GM21528 (cell line): ENCODE results near the gene TMC5.
"Not testable (repeated sequence)": the region's sequence is repeated elsewhere in the genome, so short reads cannot be mapped to it uniquely, and the experiment has no call there.

ENCODE experiments used
- ATAC-seq: cut with Tn5 transposase; IDR thresholded peaks from one replicate; pipeline ENCODE4 v1.9.1; 2021; ENCODE audit warnings: mild to moderate bottlenecking, moderate library complexity; ENCODE audit not compliant: unreplicated experiment, low FRiP score

TMC5 gene

DNA sequence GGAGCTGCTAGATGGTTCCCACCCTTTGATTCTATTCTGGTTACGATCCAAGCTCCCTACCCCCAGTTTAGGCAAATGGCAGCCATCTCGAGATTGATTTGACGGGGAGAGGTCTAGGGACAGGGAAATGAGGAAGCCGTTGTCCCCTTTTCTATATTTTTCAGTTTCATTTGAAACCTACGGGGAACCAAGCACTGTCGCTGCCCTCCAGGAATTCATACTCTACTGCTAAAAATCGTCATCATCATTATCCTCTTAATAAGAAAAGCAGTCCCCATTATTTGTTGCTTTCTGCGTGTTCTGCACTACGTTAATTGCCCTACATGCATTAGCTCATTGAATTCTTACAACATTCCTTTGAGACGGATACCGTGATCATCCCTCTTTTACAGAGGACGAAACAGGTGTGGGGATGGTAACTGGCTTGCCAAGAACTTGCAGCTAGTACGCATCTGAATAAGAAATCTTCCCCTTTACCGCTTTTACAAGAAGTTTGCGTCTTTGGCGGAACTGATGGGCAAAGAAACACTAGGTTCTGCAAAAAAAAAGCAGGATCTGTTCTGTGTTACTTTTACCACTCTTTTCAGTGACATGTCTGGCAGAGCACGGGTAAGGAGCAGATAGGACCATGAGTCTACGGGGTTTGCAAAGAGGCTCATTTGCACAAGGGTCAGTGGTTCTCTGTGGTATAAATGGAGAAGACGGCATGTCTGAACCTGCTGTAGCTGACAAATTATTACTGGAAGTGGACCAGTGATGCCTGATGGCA is 107.1 kb downstream of the TMC5 start:
- no peak for ATAC-seq

DNA sequence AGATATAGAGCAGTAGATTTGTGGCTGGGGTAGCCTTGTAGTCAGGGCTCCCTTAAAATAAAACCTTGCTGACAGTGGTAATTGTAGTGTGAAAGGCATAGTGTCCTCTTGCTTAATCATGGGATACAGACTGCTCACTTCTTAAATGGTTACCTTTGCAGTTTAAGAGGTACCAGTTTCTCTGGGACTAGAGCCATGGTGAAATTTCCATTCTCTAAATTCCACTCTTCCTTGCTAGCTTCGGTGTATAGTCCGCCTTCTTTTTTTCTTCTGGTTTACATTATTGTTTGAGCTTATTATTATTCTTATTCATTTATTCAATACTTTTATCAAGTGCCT is 107.7 kb downstream of the TMC5 start:
- no peak for ATAC-seq

DNA sequence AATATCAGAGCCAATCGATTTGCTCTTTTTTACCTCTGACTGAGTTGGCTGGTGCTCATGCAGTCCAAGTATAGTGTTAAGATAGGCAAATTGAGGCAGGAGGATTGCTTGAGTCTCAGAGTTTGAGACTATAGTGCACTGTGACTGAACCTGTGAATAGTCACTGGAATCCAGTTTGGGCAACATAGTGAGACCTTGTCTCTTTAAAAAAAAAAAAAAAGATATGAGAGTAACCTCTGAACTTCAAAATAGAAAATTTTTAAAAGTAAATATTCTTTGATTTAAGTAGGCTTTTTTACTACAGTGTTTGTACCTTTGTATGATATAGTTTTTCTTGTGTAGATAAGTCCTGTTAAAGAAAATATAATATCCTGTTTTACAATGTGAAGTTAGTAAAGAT is 109.5 kb downstream of the TMC5 start:
- no peak for ATAC-seq

DNA sequence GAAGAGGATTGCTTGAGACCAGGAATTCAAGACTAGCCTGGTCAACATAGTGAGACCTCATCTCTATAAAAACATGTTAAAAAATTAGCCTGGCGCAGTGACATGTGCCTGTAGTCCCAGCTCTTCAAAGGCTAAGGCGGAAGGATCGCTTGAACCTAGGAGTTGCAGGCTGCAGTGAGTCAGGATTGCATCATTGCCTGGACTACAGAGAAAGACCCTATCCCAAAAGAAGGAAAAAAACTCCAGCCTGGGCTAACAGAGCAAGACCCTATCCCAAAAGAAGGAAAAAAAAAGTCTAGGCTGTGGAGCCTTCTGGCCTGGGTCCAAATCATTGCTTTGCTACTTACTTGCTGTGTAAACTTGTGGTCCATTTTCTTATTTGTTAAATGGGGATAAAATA is 111.0 kb downstream of the TMC5 start:
- no peak for ATAC-seq

DNA sequence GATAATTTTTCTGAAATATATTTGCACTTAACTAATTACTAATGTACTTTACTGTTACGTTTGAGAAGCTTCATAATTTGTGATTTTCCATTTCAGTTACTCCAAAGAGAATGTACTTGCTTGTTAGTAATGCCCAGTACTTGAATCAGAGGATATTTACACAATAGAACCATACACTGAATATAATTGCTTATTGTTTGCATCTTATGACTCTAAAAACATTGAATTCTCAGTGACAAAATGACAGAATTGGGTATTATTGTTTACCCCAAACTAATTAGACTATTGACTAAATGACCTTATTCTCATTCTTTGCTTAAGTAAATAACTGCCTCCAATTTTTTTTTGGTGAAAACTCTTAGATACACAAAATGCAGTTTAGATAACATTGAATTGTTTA is 114.9 kb downstream of the TMC5 start:
- ATAC-seq: no peak

DNA sequence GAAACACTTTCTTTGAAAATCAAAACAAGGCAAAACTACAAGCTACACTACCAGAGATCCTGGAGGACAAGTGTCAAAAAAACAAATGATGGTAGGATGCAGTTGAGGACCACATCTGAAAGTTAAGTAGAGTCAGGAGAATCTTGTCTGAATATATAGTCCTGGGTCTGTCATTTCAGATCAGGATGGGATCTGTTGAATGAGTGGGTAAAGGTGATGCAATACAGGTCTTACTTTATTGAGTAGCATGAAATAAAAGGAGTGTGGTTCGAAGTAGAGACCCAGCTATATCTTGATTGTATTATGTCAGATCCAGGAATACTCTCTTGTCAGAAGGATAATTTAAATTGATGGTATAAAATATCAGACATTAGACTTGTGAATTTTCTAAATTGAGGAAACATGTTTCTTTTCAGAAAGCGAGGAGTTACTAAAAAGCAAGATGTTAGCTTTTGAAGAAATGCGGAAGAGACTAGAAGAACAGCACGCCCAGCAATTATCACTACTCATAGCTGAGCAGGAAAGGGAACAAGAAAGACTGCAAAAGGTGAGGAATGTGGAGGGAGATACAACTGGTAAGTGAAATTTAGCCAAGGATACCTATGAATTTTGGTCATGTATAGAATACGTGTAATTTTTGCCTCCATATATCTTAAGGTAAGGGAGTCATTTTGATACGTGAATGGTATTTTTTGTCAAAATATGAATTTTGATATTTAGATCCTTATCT is 122.7 kb downstream of the TMC5 start:
- ATAC-seq: no peak

DNA sequence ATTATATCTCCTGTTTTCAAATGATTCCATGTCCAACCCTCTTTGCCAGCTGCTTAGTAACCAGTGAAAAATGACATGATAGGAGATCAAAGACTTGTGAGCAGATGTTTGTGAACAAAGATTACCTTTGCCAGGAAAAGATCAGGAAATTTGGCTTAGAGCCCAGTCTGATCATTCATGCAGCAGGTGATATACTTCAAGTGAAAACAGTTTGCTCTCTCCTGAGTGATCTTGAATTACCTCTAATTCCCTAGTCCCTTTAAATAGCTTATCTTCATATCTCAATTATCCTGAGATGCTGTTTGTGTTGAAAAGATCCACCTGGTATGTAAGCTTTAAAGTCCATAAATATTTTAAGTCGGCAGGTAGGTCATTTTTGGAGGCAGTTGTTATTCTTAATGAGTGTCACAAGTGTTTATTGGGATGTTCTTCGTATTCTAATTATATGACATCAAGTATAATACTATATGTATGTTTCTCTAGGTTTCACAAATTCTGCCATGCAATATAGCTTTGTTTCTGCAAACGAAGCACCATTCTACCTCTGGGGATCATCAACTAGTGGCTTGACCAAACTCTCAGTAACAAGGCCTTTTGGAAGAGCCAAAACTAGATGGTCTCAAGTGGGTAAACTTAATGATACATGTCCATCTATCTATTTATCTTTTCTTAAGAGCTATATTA is 124.6 kb downstream of the TMC5 start:
- ATAC-seq: no peak

DNA sequence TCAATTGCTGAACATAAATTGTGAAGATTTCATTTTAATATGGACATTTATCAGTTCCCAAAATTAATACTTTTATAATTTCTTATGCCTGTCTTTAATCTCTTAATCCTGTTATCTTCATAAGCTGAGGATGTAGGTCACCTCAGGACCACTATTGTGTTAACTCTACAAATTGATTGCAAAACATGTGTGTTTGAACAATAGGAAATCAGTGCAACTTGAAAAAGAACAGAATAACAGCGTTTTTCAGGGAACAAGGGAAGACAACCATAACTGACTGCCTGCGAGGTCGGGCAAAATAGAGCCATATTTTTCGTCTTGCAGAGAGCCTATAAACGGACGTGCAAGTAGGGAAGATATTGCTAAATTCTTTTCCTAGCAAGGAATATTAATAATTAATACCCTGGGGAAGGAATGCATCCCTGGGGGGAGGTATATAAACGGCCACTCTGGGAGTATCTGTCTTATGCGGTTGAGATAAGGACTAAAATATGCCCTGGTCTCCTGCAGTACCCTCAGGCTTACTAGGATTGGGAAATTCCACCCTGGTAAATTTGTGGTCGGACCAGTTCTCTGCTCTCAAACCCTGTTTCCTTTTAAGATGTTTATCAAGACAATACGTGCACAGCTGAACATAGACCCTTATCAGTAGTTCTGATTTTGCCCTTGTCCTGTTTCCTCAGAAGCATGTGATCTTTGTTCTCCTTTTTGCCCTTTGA is 125.8 kb downstream of the TMC5 start:
- ATAC-seq: not testable (repeated sequence)

DNA sequence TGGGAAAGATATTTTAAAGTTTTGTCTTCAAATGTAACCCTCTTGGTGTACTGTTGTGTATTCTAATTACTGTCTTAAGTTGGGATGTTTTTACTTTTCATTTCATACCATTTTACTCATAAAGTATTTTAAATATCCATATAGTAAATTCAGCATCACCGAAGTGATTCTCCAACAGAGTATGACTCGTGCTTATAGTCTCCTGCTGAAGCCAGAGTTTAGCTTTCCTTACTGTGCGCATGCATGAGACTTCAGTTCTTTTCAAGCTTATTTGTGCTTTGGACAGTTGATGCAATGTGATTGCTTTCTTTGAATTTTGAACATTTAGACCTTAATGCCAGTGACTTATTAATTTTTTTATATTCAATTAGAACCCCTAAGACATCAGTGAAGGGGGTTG is 130.5 kb downstream of the TMC5 start:
- no peak for ATAC-seq
